ENCODE measurements around the gene KAT2B. TPM values are rescaled to one million over a fixed set of nuclear protein-coding genes. Genes with fewer than 3 reads are reported as not detected.

The KAT2B gene
- total and polyA plus RNA-seq, 12 donors: 5.4 to 32.2 (median 20.9) TPM

DNA sequence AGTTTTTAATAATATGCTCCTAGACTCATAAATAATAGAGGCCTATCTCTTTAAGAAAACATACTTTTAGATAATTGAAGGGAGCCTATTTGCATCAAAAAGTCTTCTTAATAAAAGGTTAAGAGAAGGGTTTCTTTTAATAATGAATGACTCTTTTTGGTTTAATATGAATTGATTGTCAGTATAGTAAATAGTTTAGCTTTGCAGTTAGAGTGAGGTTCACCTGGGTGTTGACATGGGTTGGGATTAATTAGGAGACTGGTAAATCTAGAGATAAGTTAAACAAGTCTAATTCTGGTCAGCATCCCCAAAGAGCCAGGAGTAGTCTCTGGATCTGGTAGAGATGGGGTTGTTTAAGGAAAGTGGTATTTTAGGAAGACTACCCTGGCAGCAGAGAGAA is 43.0 kb downstream of the KAT2B start:
- H3K4me3 ChIP-seq: no peak overlapping the region
- no peaks in the 10 kb centered on the region for H3K27me3 ChIP-seq
- intact Hi-C loops (cut with DNase I): no loop called here
- H3K9me3 ChIP-seq (replicated peaks in 1 of 3): no peaks in the 10 kb centered on the region
- no peak for DNase-seq
- no peaks in the 10 kb centered on the region for H3K36me3 ChIP-seq (replicated peaks in 1 of 2)
- TF ChIP-seq, protein P1, sequence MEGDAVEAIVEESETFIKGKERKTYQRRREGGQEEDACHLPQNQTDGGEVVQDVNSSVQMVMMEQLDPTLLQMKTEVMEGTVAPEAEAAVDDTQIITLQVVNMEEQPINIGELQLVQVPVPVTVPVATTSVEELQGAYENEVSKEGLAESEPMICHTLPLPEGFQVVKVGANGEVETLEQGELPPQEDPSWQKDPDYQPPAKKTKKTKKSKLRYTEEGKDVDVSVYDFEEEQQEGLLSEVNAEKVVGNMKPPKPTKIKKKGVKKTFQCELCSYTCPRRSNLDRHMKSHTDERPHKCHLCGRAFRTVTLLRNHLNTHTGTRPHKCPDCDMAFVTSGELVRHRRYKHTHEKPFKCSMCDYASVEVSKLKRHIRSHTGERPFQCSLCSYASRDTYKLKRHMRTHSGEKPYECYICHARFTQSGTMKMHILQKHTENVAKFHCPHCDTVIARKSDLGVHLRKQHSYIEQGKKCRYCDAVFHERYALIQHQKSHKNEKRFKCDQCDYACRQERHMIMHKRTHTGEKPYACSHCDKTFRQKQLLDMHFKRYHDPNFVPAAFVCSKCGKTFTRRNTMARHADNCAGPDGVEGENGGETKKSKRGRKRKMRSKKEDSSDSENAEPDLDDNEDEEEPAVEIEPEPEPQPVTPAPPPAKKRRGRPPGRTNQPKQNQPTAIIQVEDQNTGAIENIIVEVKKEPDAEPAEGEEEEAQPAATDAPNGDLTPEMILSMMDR (IDR thresholded peaks at IDR 0.05): no peak
- no peak for TF ChIP-seq POLR2A (IDR thresholded peaks at IDR 0.05)
- H3K4me1 ChIP-seq (replicated peaks in 1 of 2): peaks cover 0 to 13% of the 10 kb centered on the region in 2 donors
- no peak overlapping the region for H3K27ac ChIP-seq

DNA sequence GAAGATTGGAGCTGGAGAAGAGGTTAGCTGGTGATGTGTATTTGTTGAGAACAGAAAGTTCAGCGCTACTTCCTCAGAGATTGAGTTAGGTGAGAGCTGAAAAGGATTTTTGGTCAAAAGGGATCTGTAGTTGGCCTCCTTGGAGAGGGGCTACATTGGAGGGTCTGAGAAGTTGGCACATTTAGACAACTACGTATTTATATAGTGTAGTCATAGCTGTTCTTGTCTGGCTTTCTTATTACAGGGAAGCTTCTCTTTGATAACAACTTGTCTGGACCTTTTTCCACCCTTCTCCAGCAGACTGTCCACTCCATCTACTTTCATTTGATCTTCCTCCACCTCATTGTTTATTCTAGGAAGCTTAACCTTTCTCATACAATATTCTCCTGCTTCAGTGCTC is 43.7 kb downstream of the KAT2B start:
- intact Hi-C loops (cut with DNase I): no loop called here
- TF ChIP-seq, protein P1 (IDR thresholded peaks at IDR 0.05): no peak
- TF ChIP-seq POLR2A (IDR thresholded peaks at IDR 0.05): no peak
- DNase-seq: no peak
- Histone ChIP-seq H3K4me1 (replicated peaks in 1 of 2) (peaks cover 0 to 13% of the 10 kb centered on the region in 2 donors), H3K36me3 (replicated peaks in 1 of 2) (no peaks in the 10 kb centered on the region), H3K27ac (no peak overlapping the region), H3K9me3 (replicated peaks in 1 of 3) (no peaks in the 10 kb centered on the region), H3K27me3 (no peaks in the 10 kb centered on the region), H3K4me3 (no peak overlapping the region)
- WGBS, 4 donors: 91 to 98% (median 95%) methylated on average over 2 of the region's 2 CpGs

DNA sequence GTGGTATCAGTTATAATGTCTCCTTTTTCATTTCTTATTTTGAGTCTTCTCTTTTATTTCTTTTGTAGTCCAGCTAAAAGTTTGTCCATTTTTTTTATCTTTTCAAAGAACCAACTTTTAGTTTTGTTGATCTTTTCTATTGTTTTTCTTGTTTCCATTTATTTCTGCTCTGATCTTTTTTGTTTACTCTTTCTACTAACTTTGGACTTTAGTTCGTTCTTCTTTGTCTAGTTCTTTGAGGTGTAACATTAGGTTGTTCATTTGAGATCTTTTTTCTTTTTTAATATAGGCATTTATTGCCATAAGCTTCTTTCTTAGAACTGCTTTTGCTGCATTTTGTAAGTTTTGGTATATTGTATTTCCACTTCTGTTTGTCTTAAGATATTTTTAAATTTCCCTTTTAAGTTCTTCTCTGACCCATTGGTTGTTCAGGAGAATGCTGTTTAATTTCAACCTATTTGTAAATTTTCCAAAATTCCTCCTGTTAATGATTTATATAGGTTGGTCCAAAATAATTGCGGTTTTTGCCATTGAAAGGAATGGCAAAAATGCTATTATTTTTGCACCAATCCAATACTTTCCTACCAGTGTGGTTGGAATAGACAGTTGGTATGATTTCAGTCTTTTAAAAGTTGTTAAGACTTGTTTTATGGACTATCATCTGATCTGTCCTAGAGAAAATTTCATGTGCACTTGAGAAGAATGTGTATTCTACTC is 51.2 kb downstream of the KAT2B start:
- Histone ChIP-seq H3K9me3 (replicated peaks in 1 of 3) (no peaks in the 10 kb centered on the region), H3K4me1 (replicated peaks in 1 of 2) (peaks cover 0 to 5% of the 10 kb centered on the region in 2 donors), H3K27ac (no peak overlapping the region), H3K36me3 (replicated peaks in 1 of 2) (no peaks in the 10 kb centered on the region), H3K27me3 (no peaks in the 10 kb centered on the region), H3K4me3 (no peak overlapping the region)
- no peak for DNase-seq
- intact Hi-C loops (cut with DNase I): no loop called here
- 92 to 99% (median 94%) methylated on average over 2 of the region's 2 CpGs for WGBS, 4 donors
- TF ChIP-seq, protein P1 (IDR thresholded peaks at IDR 0.05): no peak
- no peak for TF ChIP-seq POLR2A (IDR thresholded peaks at IDR 0.05)

DNA sequence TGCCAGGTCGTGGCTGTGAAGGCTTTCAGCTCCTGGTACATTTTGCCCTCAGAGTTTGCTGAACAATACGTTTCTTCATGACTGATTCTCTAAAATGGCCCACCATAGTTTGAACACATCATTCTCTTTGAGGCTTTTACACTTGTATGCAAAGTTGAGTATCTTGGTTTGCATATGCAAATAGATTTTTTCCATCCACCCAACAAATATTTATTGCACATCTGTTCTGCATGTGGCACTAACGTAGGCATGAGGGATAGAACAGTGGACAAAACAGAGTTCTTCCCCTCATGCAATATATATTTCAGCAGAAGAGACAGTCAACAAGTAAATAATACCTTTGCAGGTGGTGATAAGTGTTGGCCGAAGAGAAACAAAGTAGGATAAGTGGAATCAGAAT is 55.2 kb downstream of the KAT2B start:
- no peak for TF ChIP-seq POLR2A (IDR thresholded peaks at IDR 0.05)
- TF ChIP-seq, protein P1 (IDR thresholded peaks at IDR 0.05): no peak
- 96 to 98% (median 97%) methylated on average over 4 of the region's 4 CpGs for WGBS, 4 donors
- peaks cover 0 to 6% of the 10 kb centered on the region in 2 donors for H3K4me1 ChIP-seq (replicated peaks in 1 of 2)
- H3K27ac ChIP-seq: no peak overlapping the region
- H3K36me3 ChIP-seq (replicated peaks in 1 of 2): no peaks in the 10 kb centered on the region
- intact Hi-C loops (cut with DNase I): no loop called here
- H3K9me3 ChIP-seq (replicated peaks in 1 of 3): no peaks in the 10 kb centered on the region
- H3K4me3 ChIP-seq: no peak overlapping the region
- no peaks in the 10 kb centered on the region for H3K27me3 ChIP-seq
- no peak for DNase-seq
